Suprapubic skin (tissue), 4 donors: ENCODE data around the gene LAIR2.

Source experiments
- POLR2A ChIP-seq, 2 donors: fragments of 450-650 bp; IDR thresholded peaks; one replicate each; pipeline ENCODE4 v1.6.1; 2017; ENCODE audit warnings: antibody characterized with exemption in 2 of 2, mild to moderate bottlenecking in 2 of 2, moderate library complexity in 2 of 2
- POLR2AphosphoS5 ChIP-seq, 3 donors: sonication (generic); formaldehyde crosslinking; IDR thresholded peaks; one replicate each; pipeline ENCODE4 v1.6.1; 2017; ENCODE audit warnings: antibody characterized with exemption in 3 of 3
- TF ChIP-seq, protein P1 (sequence below), 2 donors: fragments of 200-600 bp in 1 of 2; fragments of 450-650 bp in 1 of 2; sonication (generic) in 1 of 2; IDR thresholded peaks; one replicate each; pipeline ENCODE4 v1.5.1; 2016 to 2019; ENCODE audit warnings: antibody characterized with exemption in 2 of 2, mild to moderate bottlenecking in 1 of 2, moderate library complexity in 1 of 2

DNA sequence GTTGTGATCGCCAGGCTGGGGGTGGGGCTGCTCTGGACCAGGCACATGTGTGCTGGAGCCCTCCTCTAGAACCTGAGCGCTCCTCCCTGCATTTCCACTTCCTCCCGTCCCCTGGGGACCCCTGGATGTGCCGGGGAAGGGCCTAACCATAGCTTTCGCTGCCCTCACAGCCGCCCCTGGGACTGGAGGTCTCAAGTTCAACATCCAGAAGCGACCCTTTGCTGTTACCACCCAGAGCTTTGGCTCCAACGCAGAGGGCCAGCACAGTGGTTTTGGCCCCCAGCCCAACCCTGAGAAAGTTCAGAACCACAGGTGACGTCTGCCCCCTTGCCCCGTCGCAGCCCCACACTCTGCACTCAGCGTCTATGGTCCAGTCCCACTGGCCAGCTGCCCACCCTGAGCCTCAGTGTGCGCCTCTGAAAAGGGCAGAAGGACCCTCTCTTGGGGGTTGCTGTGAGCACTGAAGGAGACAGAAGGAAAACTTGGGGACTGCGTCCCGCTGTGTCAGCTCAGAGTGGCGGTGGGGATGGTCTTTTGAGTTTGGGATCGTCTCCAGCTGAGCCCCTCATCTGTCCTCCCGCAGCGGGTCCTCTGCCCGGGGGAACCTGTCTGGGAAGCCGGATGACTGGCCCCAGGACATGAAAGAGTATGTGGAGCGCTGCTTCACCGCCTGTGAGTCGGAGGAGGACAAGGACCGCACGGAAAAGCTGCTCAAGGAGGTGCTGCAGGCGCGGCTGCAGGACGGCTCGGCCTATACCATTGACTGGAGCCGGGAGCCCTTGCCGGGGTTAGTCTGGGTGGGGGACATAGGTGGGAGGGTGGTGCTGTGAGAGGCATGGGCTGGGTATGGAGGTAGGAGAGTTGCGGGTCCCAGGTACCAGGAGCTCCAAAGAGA, 47.6 kb upstream of the LAIR2 start:
- TF ChIP-seq, protein P1, sequence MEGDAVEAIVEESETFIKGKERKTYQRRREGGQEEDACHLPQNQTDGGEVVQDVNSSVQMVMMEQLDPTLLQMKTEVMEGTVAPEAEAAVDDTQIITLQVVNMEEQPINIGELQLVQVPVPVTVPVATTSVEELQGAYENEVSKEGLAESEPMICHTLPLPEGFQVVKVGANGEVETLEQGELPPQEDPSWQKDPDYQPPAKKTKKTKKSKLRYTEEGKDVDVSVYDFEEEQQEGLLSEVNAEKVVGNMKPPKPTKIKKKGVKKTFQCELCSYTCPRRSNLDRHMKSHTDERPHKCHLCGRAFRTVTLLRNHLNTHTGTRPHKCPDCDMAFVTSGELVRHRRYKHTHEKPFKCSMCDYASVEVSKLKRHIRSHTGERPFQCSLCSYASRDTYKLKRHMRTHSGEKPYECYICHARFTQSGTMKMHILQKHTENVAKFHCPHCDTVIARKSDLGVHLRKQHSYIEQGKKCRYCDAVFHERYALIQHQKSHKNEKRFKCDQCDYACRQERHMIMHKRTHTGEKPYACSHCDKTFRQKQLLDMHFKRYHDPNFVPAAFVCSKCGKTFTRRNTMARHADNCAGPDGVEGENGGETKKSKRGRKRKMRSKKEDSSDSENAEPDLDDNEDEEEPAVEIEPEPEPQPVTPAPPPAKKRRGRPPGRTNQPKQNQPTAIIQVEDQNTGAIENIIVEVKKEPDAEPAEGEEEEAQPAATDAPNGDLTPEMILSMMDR (IDR thresholded peaks at IDR 0.05), result no peak
- no peak for TF ChIP-seq POLR2AphosphoS5 (IDR thresholded peaks at IDR 0.05)
- no peak for TF ChIP-seq POLR2A (IDR thresholded peaks at IDR 0.05)
